ENCODE data around the gene CDC123.
"Not testable (repeated sequence)": the region's sequence is repeated elsewhere in the genome, so short reads cannot be mapped to it uniquely, and the experiment has no call there.

The CDC123 gene

GRCh38 chr10:12195603-12196506 lies at the start of gene CDC123, which contains the start of gene NUDT5:
CDC123 (plus strand) TSS chr10:12196188; CDS start chr10:12196246, 58 bp downstream.
NUDT5 (minus strand) TSS chr10:12195891; CDS start chr10:12186291, 9,600 bp downstream.
- peak; percentile 70 for DNase-seq (ENCODE audit: low read depth)

- DNase-seq (ENCODE audit: low read depth), result no peak
Observed at GRCh38 chr10:12150163-12150562, 45.8 kb upstream of the CDC123 start.

- no peak for DNase-seq (ENCODE audit: low read depth)
Observed at GRCh38 chr10:12154516-12154915, 41.5 kb upstream of the CDC123 start.

- no peak for DNase-seq (ENCODE audit: low read depth)
Observed at GRCh38 chr10:12156367-12157123, 39.4 kb upstream of the CDC123 start.

GRCh38 chr10:12158111-12158510 lies 37.9 kb upstream of the CDC123 start:
- no peak for DNase-seq (ENCODE audit: low read depth)

GRCh38 chr10:12160664-12161063 lies 35.3 kb upstream of the CDC123 start:
- DNase-seq (ENCODE audit: low read depth), result no peak

GRCh38 chr10:12162927-12163326 lies 33.1 kb upstream of the CDC123 start:
- DNase-seq (ENCODE audit: low read depth), result no peak

GRCh38 chr10:12164085-12164484 lies 31.9 kb upstream of the CDC123 start:
- DNase-seq (ENCODE audit: low read depth), result no peak

GRCh38 chr10:12165036-12165435 lies 31.0 kb upstream of the CDC123 start:
- no peak for DNase-seq (ENCODE audit: low read depth)

GRCh38 chr10:12165999-12166775 lies 29.8 kb upstream of the CDC123 start:
- DNase-seq (ENCODE audit: low read depth), result no peak

- not testable (repeated sequence) for DNase-seq (ENCODE audit: low read depth)
Observed at GRCh38 chr10:12171512-12171911, 24.5 kb upstream of the CDC123 start.

- DNase-seq (ENCODE audit: low read depth), result peak; percentile 25
Observed at GRCh38 chr10:12177642-12178041, 18.3 kb upstream of the CDC123 start.

GRCh38 chr10:12179606-12180170 lies 16.3 kb upstream of the CDC123 start:
- no peak for DNase-seq (ENCODE audit: low read depth)

- DNase-seq (ENCODE audit: low read depth), result no peak
Observed at GRCh38 chr10:12180221-12180974, 15.6 kb upstream of the CDC123 start.

- DNase-seq (ENCODE audit: low read depth), result no peak
Observed at GRCh38 chr10:12181065-12181775, 14.8 kb upstream of the CDC123 start.

- DNase-seq (ENCODE audit: low read depth), result no peak
Observed at GRCh38 chr10:12184165-12184564, 11.8 kb upstream of the CDC123 start.

- DNase-seq (ENCODE audit: low read depth), result no peak
Observed at GRCh38 chr10:12186323-12186722, 9.7 kb upstream of the CDC123 start.

GRCh38 chr10:12187321-12187905 lies 8.6 kb upstream of the CDC123 start:
- no peak for DNase-seq (ENCODE audit: low read depth)

- no peak for DNase-seq (ENCODE audit: low read depth)
Observed at GRCh38 chr10:12188656-12189055, 7.3 kb upstream of the CDC123 start.

GRCh38 chr10:12189426-12189825 lies 6.6 kb upstream of the CDC123 start:
- no peak for DNase-seq (ENCODE audit: low read depth)
